Measurements from ENCODE around the gene EFNA5.

DNA sequence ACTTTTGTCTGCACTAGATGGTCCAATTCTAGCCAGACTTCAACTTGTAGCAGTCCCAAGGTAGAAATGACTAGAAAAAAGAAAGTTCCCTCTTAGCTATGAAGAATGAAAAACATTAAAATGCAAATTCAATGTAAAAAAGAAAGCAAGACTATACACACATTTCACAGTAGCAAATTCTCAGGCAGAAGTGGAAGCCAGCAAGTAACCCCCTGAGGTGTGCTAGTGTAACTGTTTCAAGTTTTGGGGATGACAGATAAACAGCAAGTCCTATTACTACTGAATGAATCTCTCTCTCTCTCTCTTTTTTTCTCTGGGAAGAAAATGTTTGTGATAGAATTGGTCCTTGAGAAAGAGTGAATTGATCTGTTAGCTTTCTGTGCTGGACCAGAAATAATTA is 185.6 kb downstream of the EFNA5 start:
- TF ChIP-seq POLR2A (IDR thresholded peaks at IDR 0.05): no peak
- TF ChIP-seq, protein P1, sequence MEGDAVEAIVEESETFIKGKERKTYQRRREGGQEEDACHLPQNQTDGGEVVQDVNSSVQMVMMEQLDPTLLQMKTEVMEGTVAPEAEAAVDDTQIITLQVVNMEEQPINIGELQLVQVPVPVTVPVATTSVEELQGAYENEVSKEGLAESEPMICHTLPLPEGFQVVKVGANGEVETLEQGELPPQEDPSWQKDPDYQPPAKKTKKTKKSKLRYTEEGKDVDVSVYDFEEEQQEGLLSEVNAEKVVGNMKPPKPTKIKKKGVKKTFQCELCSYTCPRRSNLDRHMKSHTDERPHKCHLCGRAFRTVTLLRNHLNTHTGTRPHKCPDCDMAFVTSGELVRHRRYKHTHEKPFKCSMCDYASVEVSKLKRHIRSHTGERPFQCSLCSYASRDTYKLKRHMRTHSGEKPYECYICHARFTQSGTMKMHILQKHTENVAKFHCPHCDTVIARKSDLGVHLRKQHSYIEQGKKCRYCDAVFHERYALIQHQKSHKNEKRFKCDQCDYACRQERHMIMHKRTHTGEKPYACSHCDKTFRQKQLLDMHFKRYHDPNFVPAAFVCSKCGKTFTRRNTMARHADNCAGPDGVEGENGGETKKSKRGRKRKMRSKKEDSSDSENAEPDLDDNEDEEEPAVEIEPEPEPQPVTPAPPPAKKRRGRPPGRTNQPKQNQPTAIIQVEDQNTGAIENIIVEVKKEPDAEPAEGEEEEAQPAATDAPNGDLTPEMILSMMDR (IDR thresholded peaks at IDR 0.05): no peak

All from lower leg skin (tissue), 3 donors.